GM12874 (cell line): ENCODE measurements around the gene RHBG.

Source experiments
- TF ChIP-seq, protein P1 (sequence below): IDR thresholded peaks from 2 replicates; pipeline ENCODE4 v1.5.1; 2011; ENCODE audit warnings: low read depth, mild to moderate bottlenecking, control low read depth, low read length, moderate library complexity; ENCODE audit not compliant: insufficient read depth

Gene RHBG

DNA sequence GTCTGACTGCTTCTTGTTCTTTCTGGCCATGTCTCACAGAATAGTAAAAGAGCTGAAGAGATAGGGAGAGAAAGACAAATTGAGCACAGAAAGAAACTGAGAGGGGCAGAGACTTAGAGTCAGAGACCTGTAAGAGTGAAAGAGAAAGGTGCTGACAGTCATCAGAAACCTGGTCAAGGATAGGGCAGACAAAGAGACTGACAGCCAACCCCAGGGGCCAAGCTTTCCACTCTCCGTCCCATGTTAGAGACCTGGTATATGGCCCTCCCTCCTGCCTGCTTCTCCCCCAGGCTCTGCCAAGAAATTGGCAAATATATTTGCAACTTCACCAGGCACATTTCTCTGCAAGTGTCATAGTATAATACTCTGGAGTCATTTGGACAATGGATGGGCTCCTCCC, 64.6 kb downstream of the RHBG start:
- TF ChIP-seq, protein P1, sequence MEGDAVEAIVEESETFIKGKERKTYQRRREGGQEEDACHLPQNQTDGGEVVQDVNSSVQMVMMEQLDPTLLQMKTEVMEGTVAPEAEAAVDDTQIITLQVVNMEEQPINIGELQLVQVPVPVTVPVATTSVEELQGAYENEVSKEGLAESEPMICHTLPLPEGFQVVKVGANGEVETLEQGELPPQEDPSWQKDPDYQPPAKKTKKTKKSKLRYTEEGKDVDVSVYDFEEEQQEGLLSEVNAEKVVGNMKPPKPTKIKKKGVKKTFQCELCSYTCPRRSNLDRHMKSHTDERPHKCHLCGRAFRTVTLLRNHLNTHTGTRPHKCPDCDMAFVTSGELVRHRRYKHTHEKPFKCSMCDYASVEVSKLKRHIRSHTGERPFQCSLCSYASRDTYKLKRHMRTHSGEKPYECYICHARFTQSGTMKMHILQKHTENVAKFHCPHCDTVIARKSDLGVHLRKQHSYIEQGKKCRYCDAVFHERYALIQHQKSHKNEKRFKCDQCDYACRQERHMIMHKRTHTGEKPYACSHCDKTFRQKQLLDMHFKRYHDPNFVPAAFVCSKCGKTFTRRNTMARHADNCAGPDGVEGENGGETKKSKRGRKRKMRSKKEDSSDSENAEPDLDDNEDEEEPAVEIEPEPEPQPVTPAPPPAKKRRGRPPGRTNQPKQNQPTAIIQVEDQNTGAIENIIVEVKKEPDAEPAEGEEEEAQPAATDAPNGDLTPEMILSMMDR, result no peak
